Measurements from ENCODE around the gene GALK2.
"Not testable (repeated sequence)": the region's sequence is repeated elsewhere in the genome, so short reads cannot be mapped to it uniquely, and the experiment has no call there.

The GALK2 gene

GRCh38 chr15:49164865-49165264 is 5.2 kb upstream of the GALK2 start:
- TF ChIP-seq, protein P1, sequence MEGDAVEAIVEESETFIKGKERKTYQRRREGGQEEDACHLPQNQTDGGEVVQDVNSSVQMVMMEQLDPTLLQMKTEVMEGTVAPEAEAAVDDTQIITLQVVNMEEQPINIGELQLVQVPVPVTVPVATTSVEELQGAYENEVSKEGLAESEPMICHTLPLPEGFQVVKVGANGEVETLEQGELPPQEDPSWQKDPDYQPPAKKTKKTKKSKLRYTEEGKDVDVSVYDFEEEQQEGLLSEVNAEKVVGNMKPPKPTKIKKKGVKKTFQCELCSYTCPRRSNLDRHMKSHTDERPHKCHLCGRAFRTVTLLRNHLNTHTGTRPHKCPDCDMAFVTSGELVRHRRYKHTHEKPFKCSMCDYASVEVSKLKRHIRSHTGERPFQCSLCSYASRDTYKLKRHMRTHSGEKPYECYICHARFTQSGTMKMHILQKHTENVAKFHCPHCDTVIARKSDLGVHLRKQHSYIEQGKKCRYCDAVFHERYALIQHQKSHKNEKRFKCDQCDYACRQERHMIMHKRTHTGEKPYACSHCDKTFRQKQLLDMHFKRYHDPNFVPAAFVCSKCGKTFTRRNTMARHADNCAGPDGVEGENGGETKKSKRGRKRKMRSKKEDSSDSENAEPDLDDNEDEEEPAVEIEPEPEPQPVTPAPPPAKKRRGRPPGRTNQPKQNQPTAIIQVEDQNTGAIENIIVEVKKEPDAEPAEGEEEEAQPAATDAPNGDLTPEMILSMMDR (IDR thresholded peaks at IDR 0.05; ENCODE audit: insufficient read depth, missing control alignments), result no peak
- DNase-seq (ENCODE audit: insufficient read length, low spot score) (no peak), FAIRE-seq (no peak)

DNA sequence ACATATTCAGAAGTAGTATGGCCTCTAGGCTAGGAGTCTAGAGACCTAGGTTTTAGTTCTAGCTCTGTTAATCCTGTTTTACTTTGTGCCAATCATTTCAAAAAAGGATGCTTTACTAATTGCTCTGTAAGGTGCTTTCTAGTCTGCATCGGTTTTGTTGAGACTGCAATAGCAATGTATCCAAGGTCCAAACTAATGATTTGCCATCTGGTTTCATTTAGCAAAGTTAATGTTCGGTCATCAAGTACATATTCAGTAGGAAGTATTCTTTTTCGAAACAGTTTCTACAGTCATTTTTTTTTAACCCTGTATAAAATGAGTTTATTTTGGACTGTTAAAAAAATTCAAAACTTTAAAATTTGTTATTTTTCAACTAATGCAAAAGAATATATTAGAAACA is 2.0 kb upstream of the GALK2 start:
- DNase-seq (ENCODE audit: insufficient read length, low spot score) (no peak), FAIRE-seq (no peak)
- TF ChIP-seq, protein P1 (IDR thresholded peaks at IDR 0.05; ENCODE audit: insufficient read depth, missing control alignments), result no peak

GRCh38 chr15:49171790-49172189 is 1.7 kb downstream of the GALK2 start:
- no peak for FAIRE-seq
- no peak for DNase-seq (ENCODE audit: insufficient read length, low spot score)
- TF ChIP-seq, protein P1 (IDR thresholded peaks at IDR 0.05; ENCODE audit: insufficient read depth, missing control alignments), result no peak

- DNase-seq (ENCODE audit: insufficient read length, low spot score) (no peak), FAIRE-seq (no peak)
- TF ChIP-seq, protein P1 (IDR thresholded peaks at IDR 0.05; ENCODE audit: insufficient read depth, missing control alignments), result no peak
Observed at GRCh38 chr15:49174902-49175301, 4.9 kb downstream of the GALK2 start.

DNA sequence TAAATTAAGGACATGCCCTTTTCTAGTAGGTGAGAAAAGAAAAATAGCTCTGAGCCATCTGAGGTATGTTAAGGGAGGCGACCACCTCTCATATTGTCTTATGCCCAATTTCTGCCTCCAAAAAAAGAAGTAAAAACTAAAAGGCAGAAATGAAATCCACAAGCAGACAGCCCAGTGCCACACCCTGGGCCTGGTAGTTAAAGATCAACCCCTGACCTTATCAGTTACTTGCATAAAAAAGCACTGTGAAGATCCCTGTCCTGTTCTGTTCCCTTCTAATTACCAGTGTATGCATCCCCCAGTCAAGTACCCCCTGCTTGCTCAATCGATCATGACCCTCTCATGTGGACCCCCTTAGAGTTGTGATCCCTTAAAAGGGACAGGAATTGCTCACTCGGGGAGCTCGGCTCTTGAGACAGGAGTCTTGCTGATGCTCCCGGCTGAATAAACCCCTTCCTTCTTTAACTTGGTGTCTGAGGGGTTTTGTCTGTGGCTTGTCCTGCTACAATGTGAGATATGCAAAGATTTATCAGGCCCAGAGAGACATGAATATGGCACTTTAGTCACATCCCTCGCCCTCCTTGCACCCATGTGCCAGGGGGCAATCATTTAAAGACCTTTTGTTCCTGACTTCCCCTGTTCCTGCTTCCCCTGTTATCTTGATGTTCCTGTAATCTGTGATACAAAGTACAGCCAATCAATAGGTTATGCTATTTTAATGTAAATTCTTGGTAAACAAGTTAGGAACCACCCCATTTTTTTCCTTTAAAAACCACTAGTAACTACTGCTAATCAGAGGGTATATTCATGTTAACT is 5.7 kb downstream of the GALK2 start:
- DNase-seq (ENCODE audit: insufficient read length, low spot score); FAIRE-seq: not testable (repeated sequence)

DNA sequence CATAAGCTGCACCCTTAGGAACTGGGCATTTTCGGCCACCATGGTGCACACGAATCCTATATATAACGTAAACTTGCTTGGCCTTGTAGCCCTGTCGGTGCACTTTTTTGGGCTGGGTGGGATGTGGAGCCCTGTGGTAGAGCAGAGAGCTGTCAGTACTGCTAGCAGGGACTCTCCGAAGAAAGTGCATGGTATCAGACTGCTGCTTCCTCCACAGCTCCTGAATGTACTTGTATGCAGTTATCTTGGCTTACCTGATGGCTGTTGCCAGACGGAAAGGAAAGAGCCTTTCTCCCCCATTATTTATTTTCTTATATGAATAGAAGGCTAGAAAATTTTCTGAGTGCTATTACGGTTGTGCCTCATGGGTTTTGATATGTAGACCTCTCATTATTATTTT is 8.4 kb downstream of the GALK2 start:
- TF ChIP-seq, protein P1 (IDR thresholded peaks at IDR 0.05; ENCODE audit: insufficient read depth, missing control alignments), result no peak
- FAIRE-seq, result no peak
- DNase-seq (ENCODE audit: insufficient read length, low spot score), result no peak

DNA sequence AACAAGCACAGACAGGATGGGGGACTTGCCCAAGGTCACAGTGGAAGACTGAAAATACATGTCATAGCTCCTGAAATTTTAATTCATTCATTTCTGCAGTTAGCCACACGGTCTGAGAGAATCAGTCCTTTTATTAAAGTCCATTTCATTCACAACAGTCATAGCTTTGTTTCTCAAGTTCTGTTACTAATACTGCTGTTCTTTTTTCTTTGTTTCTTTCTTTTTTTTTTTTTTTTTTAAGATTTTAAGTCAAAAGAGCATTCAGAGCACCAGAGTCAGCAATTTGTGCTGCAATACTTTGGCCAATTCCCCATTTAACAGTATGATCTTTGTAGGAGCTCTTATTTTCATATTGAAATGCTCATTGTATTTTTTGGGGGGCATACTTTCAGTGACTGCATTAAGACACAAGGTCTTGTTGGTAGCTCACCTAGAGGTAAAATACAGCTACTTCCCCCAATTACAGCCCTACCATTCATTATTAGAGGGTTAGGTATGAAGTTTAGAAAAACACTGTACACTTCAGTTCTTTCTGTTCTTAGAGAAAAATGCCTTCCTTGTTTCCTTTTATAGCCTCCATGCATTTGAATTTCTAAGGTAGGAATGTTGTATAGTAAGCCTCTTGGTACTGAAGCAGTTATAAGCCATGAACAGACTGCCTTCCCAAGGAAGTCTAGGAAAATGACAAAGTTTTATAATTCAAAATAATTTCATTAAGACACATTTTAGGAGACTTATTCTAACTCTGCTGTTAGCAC is 9.6 kb downstream of the GALK2 start:
- TF ChIP-seq, protein P1 (IDR thresholded peaks at IDR 0.05; ENCODE audit: insufficient read depth, missing control alignments), result no peak
- FAIRE-seq (no peak), DNase-seq (ENCODE audit: insufficient read length, low spot score) (no peak)

All from D721Med (cell line).